Stimulated activated effector memory CD8-positive, alpha-beta T cell treated with anti-CD3 and anti-CD28 coated beads, Interleukin-12 subunit alpha, Interleukin-12 subunit beta, amount 100 ng/mL, for 72 hours (primary cell): ENCODE measurements around the gene TSLP.

Experiments
- ATAC-seq: fragments of 150-1000 bp; cut with Tn5 transposase; 2 replicates; pipeline ENCODE4 v1.10.0; 2021
- DNase-seq, 2 donors: peaks; one replicate each; pipeline ENCODE4 v3.0.0; 2021 to 2022; ENCODE audit warnings: low spot score in 2 of 2
- H3K27ac Mint-ChIP-seq: one replicate; pipeline ENCODE4 v1.8.0; 2022; ENCODE audit warnings: mild to moderate bottlenecking, mixed read lengths
- H3K36me3 Mint-ChIP-seq: one replicate; pipeline ENCODE4 v1.8.0; 2022; ENCODE audit warnings: mild to moderate bottlenecking, mixed read lengths
- H3K4me1 Mint-ChIP-seq: one replicate; pipeline ENCODE4 v1.8.0; 2022; ENCODE audit warnings: mixed read lengths
- H3K4me3 Mint-ChIP-seq: one replicate; pipeline ENCODE4 v1.8.0; 2022; ENCODE audit warnings: mild to moderate bottlenecking, mixed read lengths
- H3K9me3 Mint-ChIP-seq: one replicate; pipeline ENCODE4 v1.8.0; 2022; ENCODE audit warnings: mixed read lengths

Gene TSLP

GRCh38 chr5:111075520-111075919 is 4.0 kb downstream of the TSLP start:
- Mint-ChIP-seq H3K4me3 (no peak overlapping the region), H3K27ac (no peak overlapping the region)
- ATAC-seq = peak; percentile 36

DNA sequence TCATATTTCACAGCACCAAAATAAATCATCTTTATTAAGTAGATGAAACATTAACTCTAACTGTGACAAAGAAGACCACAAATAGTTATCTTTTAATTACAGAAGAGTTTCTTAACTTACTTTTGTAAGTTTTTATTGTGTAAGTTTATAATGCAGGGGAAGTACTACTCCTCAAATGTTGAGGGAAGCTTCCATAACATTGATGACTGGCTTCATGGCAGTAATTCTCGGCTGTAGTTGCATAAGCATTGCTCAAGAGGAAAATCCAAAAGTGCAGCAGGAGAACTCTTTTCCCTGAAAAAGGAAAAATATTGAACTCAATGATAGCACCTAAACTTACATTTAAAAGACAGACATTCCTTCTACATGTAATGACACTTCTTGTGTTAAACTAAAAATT is 4.6 kb downstream of the TSLP start:
- DNase-seq (no peak), ATAC-seq (no peak)
- no peaks in the 10 kb centered on the region for H3K9me3 Mint-ChIP-seq
- peaks cover 21% of the 10 kb centered on the region for H3K4me1 Mint-ChIP-seq
- no peak overlapping the region for H3K27ac Mint-ChIP-seq
- no peak overlapping the region for H3K4me3 Mint-ChIP-seq
- no peaks in the 10 kb centered on the region for H3K36me3 Mint-ChIP-seq

More at GRCh38 chr5:111075520-111075919, 4.0 kb downstream of the TSLP start:
- no peak for DNase-seq
- H3K9me3 Mint-ChIP-seq = no peaks in the 10 kb centered on the region
- peaks cover 27% of the 10 kb centered on the region for H3K4me1 Mint-ChIP-seq
- no peaks in the 10 kb centered on the region for H3K36me3 Mint-ChIP-seq

DNA sequence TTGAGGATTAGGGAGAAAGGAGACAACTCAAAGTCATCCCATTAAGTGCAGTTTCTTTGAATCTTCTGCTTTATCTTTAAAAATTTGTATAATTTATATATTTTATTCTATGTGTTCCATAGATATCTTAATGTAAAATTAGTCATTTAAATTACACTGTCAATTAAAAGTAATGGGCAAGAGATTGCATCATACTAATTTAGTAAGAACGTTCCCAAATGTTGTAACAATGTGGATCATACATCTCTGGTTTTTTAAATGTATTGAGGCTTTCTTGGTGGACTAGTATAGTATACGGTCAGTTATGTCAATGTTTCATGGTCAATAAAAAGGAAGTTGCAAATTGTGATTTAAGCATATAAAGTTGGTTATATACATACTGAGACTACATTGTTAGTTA is 6.2 kb downstream of the TSLP start:
- H3K4me3 Mint-ChIP-seq = no peak overlapping the region
- DNase-seq (no peak), ATAC-seq (no peak)
- H3K9me3 Mint-ChIP-seq = no peaks in the 10 kb centered on the region
- H3K36me3 Mint-ChIP-seq = no peaks in the 10 kb centered on the region
- H3K27ac Mint-ChIP-seq = no peak overlapping the region
- H3K4me1 Mint-ChIP-seq = peaks cover 16% of the 10 kb centered on the region

DNA sequence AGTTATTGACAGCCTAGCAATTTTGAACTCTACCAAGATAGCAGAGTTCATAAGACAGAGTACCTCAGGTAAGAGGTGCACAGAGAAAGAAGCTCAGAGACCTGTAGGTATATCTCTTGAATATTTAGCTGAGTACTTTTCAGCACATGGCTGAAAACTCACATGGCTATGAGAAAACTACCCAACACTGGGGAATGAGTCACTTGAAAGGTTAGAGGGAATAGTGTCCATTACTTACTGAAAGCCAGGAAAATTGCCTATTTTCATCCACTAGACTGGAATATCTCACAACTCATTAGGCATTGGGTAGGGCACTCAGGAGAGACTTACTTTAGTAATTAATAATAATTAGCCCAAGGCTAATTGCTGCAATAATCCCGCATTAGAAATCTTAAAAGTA is 8.3 kb downstream of the TSLP start:
- Mint-ChIP-seq H3K27ac (no peak overlapping the region), H3K4me1 (peaks cover 6% of the 10 kb centered on the region), H3K4me3 (no peak overlapping the region), H3K9me3 (no peaks in the 10 kb centered on the region), H3K36me3 (no peaks in the 10 kb centered on the region)
- no peak for ATAC-seq
- no peak for DNase-seq

DNA sequence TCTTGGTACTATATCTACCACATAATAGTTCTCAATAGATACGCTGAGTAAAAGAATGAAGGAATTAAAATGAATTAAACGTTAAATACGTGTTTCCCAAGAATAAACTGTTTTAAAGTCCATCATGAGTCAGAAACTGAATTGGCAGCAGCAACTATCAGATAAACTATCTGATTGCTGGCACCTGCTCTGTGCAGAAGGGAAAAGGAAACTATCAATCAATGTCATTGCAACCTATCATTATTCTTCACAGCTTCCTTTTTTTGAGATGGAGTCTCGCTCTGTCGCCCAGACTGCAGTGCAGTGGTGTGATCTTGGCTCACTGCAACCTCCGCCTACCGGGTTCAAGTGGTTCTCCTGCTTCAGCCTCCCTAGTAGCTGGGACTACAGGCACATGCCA is 11.8 kb downstream of the TSLP start:
- no peaks in the 10 kb centered on the region for H3K9me3 Mint-ChIP-seq
- DNase-seq (no peak), ATAC-seq (no peak)
- H3K4me1 Mint-ChIP-seq = no peaks in the 10 kb centered on the region
- H3K4me3 Mint-ChIP-seq = no peak overlapping the region
- no peak overlapping the region for H3K27ac Mint-ChIP-seq
- H3K36me3 Mint-ChIP-seq = no peaks in the 10 kb centered on the region

DNA sequence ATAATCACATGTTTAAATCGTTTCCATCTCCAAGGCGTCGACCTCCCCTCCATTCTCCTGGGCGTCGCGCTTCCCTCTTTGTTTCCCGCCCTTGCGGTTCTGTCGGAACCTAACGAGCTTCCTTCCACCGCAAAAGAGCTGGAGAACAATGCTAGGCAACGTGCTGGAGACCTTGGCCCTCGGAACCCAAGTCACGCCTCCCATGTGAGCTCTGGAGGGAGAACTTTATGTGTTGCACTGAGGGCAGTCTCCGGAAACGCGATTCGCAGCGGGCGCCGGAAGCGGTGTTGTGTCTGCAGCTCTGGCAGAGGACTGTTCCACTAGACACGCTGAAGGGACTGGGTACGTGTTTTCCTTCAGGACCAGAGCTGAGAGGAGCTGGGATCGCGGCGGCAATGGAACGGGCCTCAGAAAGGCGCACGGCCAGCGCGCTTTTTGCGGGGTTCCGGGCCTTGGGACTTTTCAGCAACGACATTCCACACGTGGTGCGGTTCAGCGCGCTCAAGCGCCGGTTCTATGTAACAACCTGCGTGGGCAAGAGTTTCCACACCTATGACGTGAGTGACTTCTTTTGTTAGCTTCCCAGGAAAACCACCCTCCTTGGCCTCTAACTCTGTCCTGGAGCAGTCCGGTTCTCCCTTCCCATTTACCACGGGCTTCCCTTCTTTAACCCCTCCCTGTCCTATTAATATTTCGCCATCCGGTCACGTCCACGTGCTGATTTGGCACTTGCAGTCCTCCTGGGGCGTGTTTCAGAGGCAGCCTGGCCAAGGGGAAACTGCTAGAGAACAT is 20.7 kb downstream of the TSLP start, which contains the start of gene WDR36:
WDR36 (plus strand) TSS at position 287 of the 792 bp plus-strand sequence; CDS start at position 396, 109 bp downstream.
- H3K4me1 Mint-ChIP-seq = peaks cover 32% of the 10 kb centered on the region
- H3K9me3 Mint-ChIP-seq = peaks cover 2% of the 10 kb centered on the region
- peaks cover 38% of the 10 kb centered on the region for H3K36me3 Mint-ChIP-seq
- peak within 1 kb of the TSS; percentile 95 for H3K27ac Mint-ChIP-seq
- ATAC-seq (peak; percentile 99), DNase-seq (peak; percentile 89 to 96)
- H3K4me3 Mint-ChIP-seq = peak within 1 kb of the TSS; percentile 94

DNA sequence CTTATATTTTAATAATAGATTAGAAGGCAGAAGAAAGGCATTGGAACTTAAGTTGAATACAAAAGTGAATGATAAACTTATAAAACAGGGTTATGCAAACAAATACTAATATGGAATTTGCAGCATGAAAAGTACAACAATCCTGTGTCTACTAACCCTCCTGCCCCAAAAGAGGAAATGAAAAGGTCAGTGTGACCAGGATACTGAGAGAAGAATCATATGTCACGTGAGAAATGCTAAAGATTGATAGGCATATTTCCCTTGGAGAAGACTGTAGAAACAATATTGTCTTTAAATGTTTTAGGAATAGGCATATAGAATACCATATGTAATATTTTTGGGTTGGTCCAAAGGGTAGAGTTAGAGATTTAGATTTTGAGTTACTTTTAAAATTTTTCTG is 24.5 kb downstream of the TSLP start:
- H3K36me3 Mint-ChIP-seq = peaks cover 75% of the 10 kb centered on the region
- no peak overlapping the region for H3K4me3 Mint-ChIP-seq
- ATAC-seq (no peak), DNase-seq (no peak)
- no peak overlapping the region for H3K27ac Mint-ChIP-seq
- peaks cover 38% of the 10 kb centered on the region for H3K4me1 Mint-ChIP-seq
- H3K9me3 Mint-ChIP-seq = peaks cover 2% of the 10 kb centered on the region

DNA sequence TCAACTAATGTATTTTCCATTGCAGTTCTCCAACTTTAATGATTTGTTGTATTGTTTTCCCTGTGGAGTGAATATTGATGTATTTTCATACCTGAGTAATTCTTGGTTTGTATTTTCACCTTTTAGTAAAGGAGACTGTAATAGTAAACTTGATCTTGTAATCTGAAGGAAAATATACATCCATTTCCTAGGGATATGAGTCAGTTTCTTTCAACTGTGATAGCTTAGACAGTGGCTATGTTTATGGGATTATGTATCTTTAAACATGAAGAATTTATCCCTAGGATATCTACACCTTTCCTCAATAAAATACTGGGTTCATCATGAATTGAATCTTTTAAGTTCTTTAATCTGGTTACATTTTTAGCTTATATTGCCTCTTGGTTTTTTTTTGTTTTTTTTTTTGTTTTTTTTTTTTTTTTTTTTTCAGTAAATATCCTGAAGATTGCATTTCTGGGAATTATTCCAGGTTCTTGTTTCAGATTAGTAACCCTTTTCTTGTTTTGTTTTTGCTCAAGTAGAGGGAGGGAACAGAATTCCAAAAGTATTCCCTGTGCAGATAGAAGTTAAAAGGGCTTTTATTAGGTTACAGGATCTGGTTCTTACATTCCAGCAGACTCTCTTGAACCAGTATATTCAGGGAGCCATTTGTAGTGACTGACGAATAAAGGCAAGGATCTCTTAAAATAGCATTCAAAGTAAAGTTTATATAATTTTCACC is 27.7 kb downstream of the TSLP start:
- H3K36me3 Mint-ChIP-seq = peaks cover 100% of the 10 kb centered on the region
- H3K4me1 Mint-ChIP-seq = peaks cover 17% of the 10 kb centered on the region
- no peak overlapping the region for H3K4me3 Mint-ChIP-seq
- ATAC-seq (no peak), DNase-seq (no peak)
- no peak overlapping the region for H3K27ac Mint-ChIP-seq
- H3K9me3 Mint-ChIP-seq = no peaks in the 10 kb centered on the region

- Mint-ChIP-seq H3K4me3 (no peak overlapping the region), H3K9me3 (no peaks in the 10 kb centered on the region), H3K4me1 (no peaks in the 10 kb centered on the region), H3K27ac (no peak overlapping the region), H3K36me3 (peaks cover 98% of the 10 kb centered on the region)
- DNase-seq (no peak), ATAC-seq (peak; percentile 68)
Measured at GRCh38 chr5:111106320-111106948, 34.9 kb downstream of the TSLP start.

DNA sequence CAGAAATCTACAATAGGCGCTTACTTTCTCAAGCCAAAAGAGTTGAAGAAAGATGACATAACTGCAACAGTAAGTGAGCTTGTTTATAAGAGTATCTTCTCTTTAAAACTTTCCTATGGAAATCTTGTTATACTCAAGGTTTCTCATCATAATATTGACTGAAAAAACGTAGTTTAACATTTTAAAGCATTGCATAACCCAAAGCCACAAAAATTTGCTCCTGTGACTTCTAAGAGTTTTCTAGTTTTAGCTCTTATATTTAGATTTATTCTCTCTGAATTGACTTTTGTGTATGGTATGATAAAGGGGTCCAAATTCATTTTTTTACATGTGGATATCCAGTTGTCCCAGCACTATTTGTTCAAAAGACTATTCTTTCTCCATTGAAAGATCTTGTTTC is 35.9 kb downstream of the TSLP start:
- Mint-ChIP-seq H3K4me1 (no peaks in the 10 kb centered on the region), H3K36me3 (peaks cover 98% of the 10 kb centered on the region), H3K9me3 (no peaks in the 10 kb centered on the region), H3K27ac (no peak overlapping the region), H3K4me3 (no peak overlapping the region)
- no peak for ATAC-seq
- DNase-seq = no peak

DNA sequence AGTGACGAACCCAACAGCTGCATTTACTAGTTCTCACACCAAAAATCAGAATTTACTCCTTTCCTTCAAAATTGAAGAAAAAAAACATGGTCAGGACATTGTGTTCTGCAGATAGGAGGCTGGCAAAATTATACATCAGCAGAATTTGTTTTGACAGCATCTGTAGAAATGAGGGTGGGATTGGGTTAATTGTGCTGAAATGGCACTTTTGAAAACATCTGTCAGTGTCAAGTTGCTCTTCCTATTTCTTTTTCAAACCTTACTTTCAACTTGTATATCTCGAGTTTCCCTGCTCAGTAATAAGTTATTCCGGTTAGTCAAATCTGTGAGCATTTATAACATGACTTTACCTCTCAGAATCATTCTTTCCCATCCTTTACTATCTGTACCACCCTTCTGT is 40.4 kb downstream of the TSLP start:
- no peaks in the 10 kb centered on the region for H3K9me3 Mint-ChIP-seq
- no peak overlapping the region for H3K27ac Mint-ChIP-seq
- DNase-seq (no peak), ATAC-seq (no peak)
- no peaks in the 10 kb centered on the region for H3K4me1 Mint-ChIP-seq
- peaks cover 98% of the 10 kb centered on the region for H3K36me3 Mint-ChIP-seq
- no peak overlapping the region for H3K4me3 Mint-ChIP-seq

DNA sequence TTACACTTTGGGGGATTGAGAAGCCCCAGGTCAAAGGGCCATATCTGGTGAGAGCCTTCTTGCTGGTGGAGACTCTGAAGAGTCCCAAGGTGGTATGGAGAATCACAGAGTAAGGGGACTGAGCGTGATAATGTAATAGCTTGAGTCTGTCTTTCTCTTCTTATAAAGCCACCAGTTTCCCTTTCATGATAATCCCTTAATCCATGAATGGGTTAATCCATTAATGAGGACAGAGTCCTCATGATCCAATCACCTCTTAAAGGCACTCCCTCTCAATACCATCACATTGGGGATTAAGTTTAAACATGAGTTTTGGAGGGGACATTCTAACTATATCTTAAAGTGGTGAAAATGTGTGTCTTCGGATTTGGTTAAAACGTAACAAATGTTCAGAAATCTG is 42.2 kb downstream of the TSLP start:
- Mint-ChIP-seq H3K4me1 (no peaks in the 10 kb centered on the region), H3K4me3 (no peak overlapping the region), H3K9me3 (no peaks in the 10 kb centered on the region), H3K36me3 (peaks cover 98% of the 10 kb centered on the region), H3K27ac (no peak overlapping the region)
- ATAC-seq (no peak), DNase-seq (no peak)

DNA sequence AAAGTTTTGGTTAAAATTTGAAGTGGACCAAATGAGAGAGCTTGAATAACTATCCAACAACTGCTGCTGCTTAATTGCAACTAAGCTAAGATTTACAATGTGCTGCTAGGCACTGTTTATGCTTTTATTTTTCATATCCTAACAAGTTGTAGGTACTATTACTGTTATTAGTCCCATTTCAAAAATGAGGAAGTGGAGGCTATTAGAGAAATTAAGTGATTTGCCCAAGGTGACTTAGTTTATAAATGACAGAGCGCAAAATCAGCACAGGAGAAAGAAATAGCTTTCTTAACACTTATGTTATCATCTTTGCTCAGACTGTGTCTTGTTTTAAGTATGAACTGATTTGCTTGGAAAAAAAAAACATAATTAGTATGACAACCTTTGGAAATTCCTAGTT is 43.7 kb downstream of the TSLP start:
- no peak for DNase-seq
- ATAC-seq = no peak
- peaks cover 100% of the 10 kb centered on the region for H3K36me3 Mint-ChIP-seq

DNA sequence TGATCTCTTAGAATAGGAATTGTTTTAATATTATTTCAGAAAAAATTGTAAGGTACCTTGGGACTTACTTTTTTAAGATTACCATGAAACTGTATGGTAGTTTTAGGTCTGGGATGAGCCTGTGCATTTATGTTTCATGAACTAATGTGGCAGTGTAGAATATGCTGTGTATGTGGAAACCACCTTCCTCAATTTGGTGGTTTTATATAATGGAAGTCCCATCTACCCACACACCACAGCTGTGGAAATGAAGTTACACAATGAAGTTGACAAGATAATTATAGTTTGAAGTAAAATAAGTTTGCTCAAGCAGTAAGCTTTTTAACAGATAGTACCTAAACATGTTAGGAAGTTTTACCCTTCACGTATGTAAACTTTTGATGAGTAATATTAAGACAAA is 45.0 kb downstream of the TSLP start:
- no peaks in the 10 kb centered on the region for H3K9me3 Mint-ChIP-seq
- DNase-seq (no peak), ATAC-seq (no peak)
- H3K27ac Mint-ChIP-seq = no peak overlapping the region
- no peaks in the 10 kb centered on the region for H3K4me1 Mint-ChIP-seq
- H3K36me3 Mint-ChIP-seq = peaks cover 100% of the 10 kb centered on the region
- no peak overlapping the region for H3K4me3 Mint-ChIP-seq

More for the DNA sequence above, 43.7 kb downstream of the TSLP start:
- Mint-ChIP-seq H3K27ac (no peak overlapping the region), H3K9me3 (no peaks in the 10 kb centered on the region), H3K4me1 (no peaks in the 10 kb centered on the region), H3K4me3 (no peak overlapping the region)

GRCh38 chr5:111117136-111117535 is 45.6 kb downstream of the TSLP start:
- Mint-ChIP-seq H3K36me3 (peaks cover 100% of the 10 kb centered on the region), H3K4me3 (no peak overlapping the region), H3K9me3 (no peaks in the 10 kb centered on the region), H3K27ac (no peak overlapping the region), H3K4me1 (no peaks in the 10 kb centered on the region)
- ATAC-seq (no peak), DNase-seq (no peak)

DNA sequence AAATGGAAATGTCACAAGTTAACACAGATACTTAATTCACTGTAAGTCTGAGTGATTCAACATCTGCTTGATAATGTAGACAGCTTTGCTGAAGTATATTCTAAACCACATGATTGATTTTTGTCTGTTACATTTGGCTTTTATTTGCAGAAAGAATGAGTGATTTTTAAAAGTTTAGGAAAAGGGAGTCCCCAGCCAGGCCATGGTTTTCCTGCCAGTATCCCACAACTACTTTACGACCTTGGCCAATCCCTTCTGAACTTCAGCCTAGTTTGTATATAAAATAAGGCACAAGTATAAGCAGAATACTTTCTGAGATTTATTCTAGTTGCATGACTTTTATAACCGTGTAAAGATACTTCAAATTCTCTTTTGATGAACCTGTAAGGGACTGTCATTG is 47.7 kb downstream of the TSLP start:
- H3K4me3 Mint-ChIP-seq = no peak overlapping the region
- ATAC-seq (no peak), DNase-seq (no peak)
- no peaks in the 10 kb centered on the region for H3K4me1 Mint-ChIP-seq
- no peaks in the 10 kb centered on the region for H3K9me3 Mint-ChIP-seq
- H3K27ac Mint-ChIP-seq = no peak overlapping the region
- peaks cover 100% of the 10 kb centered on the region for H3K36me3 Mint-ChIP-seq
